Lung (tissue), 12 donors: ENCODE results near the gene CENPX. TPM values are rescaled to one million over a fixed set of nuclear protein-coding genes. Genes with fewer than 3 reads are reported as not detected.
A peak's percentile ranks its signal among the peaks of the same experiment; 100 is the strongest.

Source experiments
- ATAC-seq: fragments of 200-7000 bp; cut with Tn5 transposase; one replicate; pipeline ENCODE4 v1.9.1; 2020; ENCODE audit warnings: moderate number of reproducible peaks; ENCODE audit not compliant: insufficient read depth, low FRiP score
- DNase-seq, 3 donors: peaks; one replicate each; pipeline ENCODE4 v3.0.0-alpha.2; 2013 to 2017
- H3K27ac ChIP-seq, 2 donors: one replicate each; pipeline ENCODE4 v1.5.1; 2013; ENCODE audit warnings: mild to moderate bottlenecking in 2 of 2, moderate library complexity in 2 of 2, control low read depth in 1 of 2, inconsistent platforms in 1 of 2, low read depth in 1 of 2, low read length in 1 of 2
- H3K27me3 ChIP-seq, 3 donors: one replicate each; pipeline ENCODE4 v1.5.1; 2013; ENCODE audit warnings: low read length in 2 of 3; ENCODE audit not compliant: control insufficient read depth in 3 of 3, insufficient read depth in 3 of 3
- H3K36me3 ChIP-seq, 4 donors: one replicate each; pipeline ENCODE4 v1.5.1; 2013; ENCODE audit warnings: low read length in 4 of 4, mild to moderate bottlenecking in 1 of 4, moderate library complexity in 1 of 4; ENCODE audit not compliant: control insufficient read depth in 4 of 4, insufficient read depth in 4 of 4
- H3K4me1 ChIP-seq, 5 donors: one replicate each; pipeline ENCODE4 v1.5.1; 2013; ENCODE audit warnings: low read length in 5 of 5, mild to moderate bottlenecking in 2 of 5, moderate library complexity in 1 of 5; ENCODE audit not compliant: control insufficient read depth in 5 of 5, insufficient read depth in 5 of 5
- H3K4me3 ChIP-seq: one replicate; pipeline ENCODE4 v1.5.1; 2013; ENCODE audit warnings: mild to moderate bottlenecking, control low read depth, moderate library complexity
- H3K9ac ChIP-seq, 2 donors: one replicate each; pipeline ENCODE4 v1.5.1; 2013; ENCODE audit warnings: low read length in 2 of 2, control low read depth in 1 of 2; ENCODE audit not compliant: insufficient read depth in 1 of 2
- H3K9me3 ChIP-seq, 4 donors: one replicate each; pipeline ENCODE4 v1.5.1; 2013; ENCODE audit warnings: low read length in 3 of 4, mild to moderate bottlenecking in 1 of 4, moderate library complexity in 1 of 4; ENCODE audit not compliant: control insufficient read depth in 4 of 4, insufficient read depth in 3 of 4
- CTCF ChIP-seq: IDR thresholded peaks from 2 replicates; pipeline ENCODE4 v1.5.1; 2012; ENCODE audit warnings: mild to moderate bottlenecking; ENCODE audit errors: control extremely low read depth, extremely low read depth
- WGBS, 2 donors: extraction: QIAGEN DNeasy Blood & Tissue Kit; methylation state at CpG; one replicate each; pipeline ENCODE4 v1.1.7; 2013; 5-methylcytosine and 5-hydroxymethylcytosine counted together
- polyA plus RNA-seq, 2 donors: library from polyadenylated mRNA; stranded (reverse); fragments of 200-250 nt; gene quantifications; one replicate each; pipeline ENCODE4 v1.2.1, GENCODE V29; 2013
- total RNA-seq, 2 donors: library from RNA; depleted of rRNA in 1 of 2; stranded (reverse); fragments of >200 nt in 1 of 2; gene quantifications; one replicate each; pipeline ENCODE4 v1.2.1, GENCODE V29; 2014 to 2021
- donor health status: control.
- donor health status: control.
- donor health status: Bipolar disorder and iron deficiency.
- donor health status: healthy.
- donor health status: DM: yes; HTN: yes; CAD: no.

CENPX gene
- total and polyA plus RNA-seq, 4 donors = 21.5 to 121 (median 101) TPM

- no peak overlapping the region for H3K9ac ChIP-seq
- 82 to 91% methylated on average over 28 of the region's 28 CpGs for WGBS, 2 donors
- peak overlapping the region in 1 of 2 donors; percentile 6 for H3K27ac ChIP-seq
- H3K27me3 ChIP-seq = no peaks in the 10 kb centered on the region
- TF ChIP-seq CTCF = no peak
- ATAC-seq (no peak), DNase-seq (no peak)
- peaks cover 0 to 30% (median under 1%) of the 10 kb centered on the region in 5 donors for H3K4me1 ChIP-seq
- peaks cover 0 to 19% (median 0%) of the 10 kb centered on the region in 4 donors for H3K36me3 ChIP-seq
- no peaks in the 10 kb centered on the region for H3K9me3 ChIP-seq
- no peak overlapping the region for H3K4me3 ChIP-seq
Observed at GRCh38 chr17:82016061-82016874, 6.4 kb downstream of the CENPX start.

GRCh38 chr17:82015311-82015971 is 7.2 kb downstream of the CENPX start:
- H3K9ac ChIP-seq = no peak overlapping the region
- TF ChIP-seq CTCF = no peak
- ATAC-seq = no peak
- DNase-seq = peak; percentile 41 to 75 (median 75)
- H3K27ac ChIP-seq = no peak overlapping the region
- 80 to 82% methylated on average over 22 to 24 of the region's 24 CpGs for WGBS, 2 donors
- no peaks in the 10 kb centered on the region for H3K9me3 ChIP-seq
- no peak overlapping the region for H3K4me3 ChIP-seq
- no peaks in the 10 kb centered on the region for H3K27me3 ChIP-seq
- H3K36me3 ChIP-seq = peaks cover 0 to 24% (median 0%) of the 10 kb centered on the region in 4 donors
- peaks cover 0 to 27% (median 0%) of the 10 kb centered on the region in 5 donors for H3K4me1 ChIP-seq

- no peak for TF ChIP-seq CTCF
- peaks cover 0 to 27% (median 0%) of the 10 kb centered on the region in 5 donors for H3K4me1 ChIP-seq
- no peak overlapping the region for H3K9ac ChIP-seq
- H3K36me3 ChIP-seq = peaks cover 0 to 24% (median 0%) of the 10 kb centered on the region in 4 donors
- H3K9me3 ChIP-seq = no peaks in the 10 kb centered on the region
- DNase-seq = no peak
- WGBS, 2 donors = 82 to 85% methylated on average over 12 to 13 of the region's 13 CpGs
- H3K27me3 ChIP-seq = no peaks in the 10 kb centered on the region
- no peak for ATAC-seq
- peak overlapping the region in 1 of 2 donors; percentile 23 for H3K27ac ChIP-seq
- no peak overlapping the region for H3K4me3 ChIP-seq
Observed at GRCh38 chr17:82014971-82015310, 7.7 kb downstream of the CENPX start.
